ENCODE results near the gene TBX4. TPM values are rescaled to one million over a fixed set of nuclear protein-coding genes. Genes with fewer than 3 reads are reported as not detected.

TBX4 gene
- total and polyA plus RNA-seq, 12 donors, result 0.03 TPM; not detected in 11

DNA sequence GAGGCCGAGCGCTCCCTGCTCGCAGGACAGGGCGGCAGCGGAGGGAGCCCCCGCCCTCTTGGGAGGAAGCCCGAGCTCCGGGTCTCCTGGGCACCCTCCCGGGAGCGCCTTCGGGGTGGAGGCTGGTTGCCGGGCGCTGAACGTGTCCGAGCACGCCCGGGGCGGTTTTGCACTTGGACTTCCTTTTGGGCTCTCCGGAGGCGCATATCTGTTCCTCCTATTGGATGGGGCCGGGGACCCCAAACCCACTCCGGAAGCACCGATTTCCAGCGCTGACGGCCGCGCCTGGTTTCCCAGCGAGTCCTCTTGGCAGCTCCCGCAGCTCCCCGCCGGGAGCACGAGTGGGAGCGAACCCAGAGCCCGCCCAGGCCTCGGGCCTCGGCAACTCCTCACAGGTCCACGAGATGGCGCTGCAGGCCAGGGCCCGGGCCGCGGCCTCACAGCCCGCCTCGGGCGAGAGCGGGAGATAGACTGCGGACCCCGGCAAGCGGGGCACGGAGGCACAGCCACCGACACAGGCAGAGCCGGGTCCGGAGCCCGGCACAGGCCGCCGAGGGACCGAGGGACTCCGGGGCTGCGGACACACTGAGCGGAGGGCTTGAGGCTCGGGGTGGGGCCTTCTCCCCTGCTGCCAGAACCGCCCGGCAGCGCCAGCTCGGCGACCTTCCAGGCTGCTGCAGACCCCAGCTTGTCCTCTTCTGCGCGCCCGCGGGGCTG is 39.9 kb upstream of the TBX4 start:
- Histone ChIP-seq H3K36me3 (peaks cover 0 to 3% (median 0%) of the 10 kb centered on the region in 9 donors), H3K27ac (peak overlapping the region; percentile 41 to 90 (median 84)), H3K27me3 (peaks cover 0 to 64% (median 24%) of the 10 kb centered on the region in 7 donors), H3K4me3 (peak overlapping the region; percentile 2 to 81 (median 63)), H3K9me3 (no peaks in the 10 kb centered on the region), H3K4me1 (peaks cover 8 to 82% (median 62%) of the 10 kb centered on the region in 9 donors)
- ATAC-seq (peak; percentile 72 to 88 (median 76)), DNase-seq (peak; percentile 79 to 89)
- intact Hi-C loops (cut with DNase I), result loop anchor here in 8 of 10 donors (2.0 to 10.0 kb wide), 9 partner anchors 138 to 698 kb away; partner anchors contain the start of gene MED13 (in 2 of the 8)
- 0 to 1% methylated on average over 66 to 69 of the region's 69 CpGs for WGBS, 2 donors
- TF ChIP-seq, protein P1, sequence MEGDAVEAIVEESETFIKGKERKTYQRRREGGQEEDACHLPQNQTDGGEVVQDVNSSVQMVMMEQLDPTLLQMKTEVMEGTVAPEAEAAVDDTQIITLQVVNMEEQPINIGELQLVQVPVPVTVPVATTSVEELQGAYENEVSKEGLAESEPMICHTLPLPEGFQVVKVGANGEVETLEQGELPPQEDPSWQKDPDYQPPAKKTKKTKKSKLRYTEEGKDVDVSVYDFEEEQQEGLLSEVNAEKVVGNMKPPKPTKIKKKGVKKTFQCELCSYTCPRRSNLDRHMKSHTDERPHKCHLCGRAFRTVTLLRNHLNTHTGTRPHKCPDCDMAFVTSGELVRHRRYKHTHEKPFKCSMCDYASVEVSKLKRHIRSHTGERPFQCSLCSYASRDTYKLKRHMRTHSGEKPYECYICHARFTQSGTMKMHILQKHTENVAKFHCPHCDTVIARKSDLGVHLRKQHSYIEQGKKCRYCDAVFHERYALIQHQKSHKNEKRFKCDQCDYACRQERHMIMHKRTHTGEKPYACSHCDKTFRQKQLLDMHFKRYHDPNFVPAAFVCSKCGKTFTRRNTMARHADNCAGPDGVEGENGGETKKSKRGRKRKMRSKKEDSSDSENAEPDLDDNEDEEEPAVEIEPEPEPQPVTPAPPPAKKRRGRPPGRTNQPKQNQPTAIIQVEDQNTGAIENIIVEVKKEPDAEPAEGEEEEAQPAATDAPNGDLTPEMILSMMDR (IDR thresholded peaks at IDR 0.05), result peak; percentile 97 to 100 (median 99)

GRCh38 chr17:61412860-61413660 is 39.2 kb upstream of the TBX4 start:
- DNase-seq (peak in 1 of 2 donors; percentile 23), ATAC-seq (peak in 1 of 8 donors; percentile 5)
- intact Hi-C loops (cut with DNase I), result loop anchor here in 8 of 10 donors (2.0 to 10.0 kb wide), 9 partner anchors 138 to 698 kb away; partner anchors contain the start of gene MED13 (in 2 of the 8)
- Histone ChIP-seq H3K4me1 (peaks cover 8 to 79% (median 62%) of the 10 kb centered on the region in 9 donors), H3K9me3 (no peaks in the 10 kb centered on the region), H3K4me3 (peak overlapping the region; percentile 2 to 81 (median 63)), H3K27ac (peak overlapping the region; percentile 32 to 90 (median 84)), H3K36me3 (peaks cover 0 to 3% (median 0%) of the 10 kb centered on the region in 9 donors), H3K27me3 (peaks cover 0 to 63% (median 20%) of the 10 kb centered on the region in 7 donors)
- WGBS, 2 donors, result 12 to 14% methylated on average over 38 of the region's 38 CpGs
- TF ChIP-seq, protein P1 (IDR thresholded peaks at IDR 0.05), result no peak

GRCh38 chr17:61413661-61414126 is 38.5 kb upstream of the TBX4 start:
- Histone ChIP-seq H3K27me3 (peaks cover 0 to 61% (median 14%) of the 10 kb centered on the region in 7 donors), H3K36me3 (no peaks in the 10 kb centered on the region), H3K4me1 (peaks cover 8 to 76% (median 58%) of the 10 kb centered on the region in 9 donors), H3K4me3 (peak overlapping the region in 6 of 10 donors; percentile 58 to 81 (median 72)), H3K9me3 (no peaks in the 10 kb centered on the region), H3K27ac (peak overlapping the region in 5 of 10 donors; percentile 78 to 90 (median 82))
- WGBS, 2 donors, result 78 to 79% methylated on average over 8 of the region's 8 CpGs
- intact Hi-C loops (cut with DNase I), result loop anchor here in 8 of 10 donors (2.0 to 10.0 kb wide), 9 partner anchors 137 to 699 kb away; partner anchors contain the start of gene MED13 (in 2 of the 8)
- TF ChIP-seq, protein P1 (IDR thresholded peaks at IDR 0.05), result no peak
- ATAC-seq, result no peak
- no peak for DNase-seq

All from heart right ventricle (tissue), 16 donors.